22Rv1 (cell line): ENCODE data around the gene CCDC73.
A peak's percentile ranks its signal among the peaks of the same experiment; 100 is the strongest.
"Not testable (repeated sequence)": the region's sequence is repeated elsewhere in the genome, so short reads cannot be mapped to it uniquely, and the experiment has no call there.

Experiments
- H3K27ac ChIP-seq: fragments of 450-650 bp; 2 replicates; pipeline ENCODE4 v1.5.1; 2017
- CTCF ChIP-seq: fragments of 450-650 bp; IDR thresholded peaks from 2 replicates; pipeline ENCODE4 v1.5.1; 2017; ENCODE audit warnings: mild to moderate bottlenecking
- ZFX ChIP-seq: fragments of 450-650 bp; IDR thresholded peaks from 2 replicates; pipeline ENCODE4 v1.6.1; 2017; ENCODE audit warnings: antibody characterized with exemption, borderline replicate concordance

CCDC73 gene

DNA sequence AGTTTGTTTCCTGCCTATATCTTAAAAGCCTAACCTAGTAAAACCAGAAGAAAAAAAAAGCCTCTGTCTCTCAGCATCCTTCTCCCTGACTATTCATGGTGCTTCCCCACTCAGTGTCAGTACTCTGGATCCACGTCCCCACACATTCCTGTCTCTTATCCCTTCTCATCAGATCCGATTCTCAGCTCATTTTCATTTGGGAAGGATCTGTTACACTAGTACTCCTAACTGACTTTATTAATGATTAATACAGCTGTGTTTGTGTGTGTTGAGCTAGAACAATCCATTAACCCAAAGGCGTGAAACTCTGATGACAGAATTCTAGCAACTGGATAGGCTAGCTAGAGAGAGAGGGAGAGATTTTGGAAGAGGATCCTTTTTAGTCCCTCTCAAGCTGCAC lies 36.8 kb upstream of the CCDC73 start:
- peak overlapping the region; percentile 81 for H3K27ac ChIP-seq
- no peak for TF ChIP-seq CTCF
- TF ChIP-seq ZFX, result no peak

DNA sequence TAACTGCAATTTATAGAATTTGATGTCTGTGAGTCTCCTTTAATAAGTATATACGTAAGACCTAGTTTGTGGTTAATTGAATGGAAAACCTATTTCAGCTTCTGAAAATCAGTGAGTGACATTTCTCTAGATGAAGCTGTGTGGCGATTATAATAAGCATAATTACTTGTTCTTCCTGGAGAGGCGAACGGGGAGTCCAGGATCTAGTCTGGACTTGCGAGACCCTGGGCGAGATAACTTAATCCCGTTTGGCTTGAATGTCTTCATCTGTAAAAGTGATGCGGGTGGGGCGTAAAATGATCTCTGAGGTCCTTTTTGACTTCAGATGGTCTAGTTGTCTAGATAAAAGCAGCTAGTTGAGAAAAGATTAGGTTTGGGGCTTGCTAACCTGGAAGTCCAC lies 36.3 kb upstream of the CCDC73 start:
- H3K27ac ChIP-seq, result peak overlapping the region; percentile 81
- no peak for TF ChIP-seq ZFX
- TF ChIP-seq CTCF, result no peak

DNA sequence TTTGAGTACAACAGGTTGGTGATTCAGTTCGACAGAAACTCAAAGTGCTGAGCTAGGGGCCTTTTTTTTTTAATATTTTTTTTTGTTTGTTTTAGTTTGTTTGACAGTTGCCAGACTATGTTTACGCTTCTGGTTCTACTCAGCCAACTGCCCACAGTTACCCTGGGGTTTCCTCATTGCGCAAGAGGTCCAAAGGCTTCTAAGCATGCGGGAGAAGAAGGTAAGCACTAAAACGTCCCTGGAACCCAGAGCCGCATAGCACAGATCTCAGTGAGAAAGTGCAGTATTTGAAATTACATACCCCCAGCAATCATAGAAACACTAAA lies 35.9 kb upstream of the CCDC73 start:
- no peak for TF ChIP-seq ZFX
- peak overlapping the region; percentile 81 for H3K27ac ChIP-seq

- peak within 1 kb of the TSS; percentile 81 for H3K27ac ChIP-seq
- no peak for TF ChIP-seq CTCF
- no peak for TF ChIP-seq ZFX
Measured at GRCh38 chr11:32829680-32830412, 35.4 kb upstream of the CCDC73 start, which contains the start of gene PRRG4. PRRG4 (plus strand) TSS chr11:32829927; CDS start chr11:32830530, 603 bp downstream.

DNA sequence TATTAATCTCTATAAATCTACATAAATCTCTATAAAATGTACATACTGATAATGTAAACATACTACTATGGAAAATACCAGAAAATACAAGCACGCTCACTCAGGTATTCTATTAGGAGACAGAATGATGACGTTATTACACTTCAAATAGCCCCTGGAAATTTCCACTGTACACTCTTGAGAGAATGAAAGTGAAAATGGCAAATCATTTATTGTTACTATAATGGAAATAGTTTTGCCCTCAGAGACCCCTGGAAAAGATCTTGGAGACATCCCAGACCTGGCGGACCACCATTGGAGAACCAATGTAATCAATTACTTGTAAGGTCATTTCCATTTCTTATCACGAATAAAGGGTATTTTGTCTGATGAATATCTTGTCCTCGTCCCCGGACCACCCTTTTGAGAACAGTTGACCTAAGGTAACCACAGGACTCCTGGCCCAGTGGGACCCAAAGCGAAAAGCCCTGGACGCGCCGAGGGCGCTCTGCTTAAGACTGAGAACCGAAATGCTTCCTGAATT lies 34.8 kb upstream of the CCDC73 start:
- TF ChIP-seq CTCF (no peak), ZFX (no peak)
- peak overlapping the region; percentile 81 for H3K27ac ChIP-seq

DNA sequence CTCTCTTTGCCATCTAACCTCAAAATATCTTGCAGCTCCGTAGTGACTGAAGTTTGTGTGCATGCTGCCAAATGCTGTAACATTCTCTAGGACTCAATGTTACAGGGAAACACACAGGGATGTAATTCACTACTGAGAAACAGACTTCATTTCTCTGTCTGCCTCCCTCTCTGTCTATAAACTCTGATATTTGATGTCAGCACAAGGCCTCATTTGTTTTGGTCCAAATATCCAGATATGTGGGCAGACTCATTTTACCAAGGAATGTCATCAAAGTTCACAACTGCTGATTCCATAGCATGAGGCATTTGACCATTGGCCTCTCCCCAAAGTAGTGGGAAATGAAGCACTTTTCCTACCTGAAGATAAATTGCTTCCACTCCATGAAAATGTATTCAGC lies 32.8 kb upstream of the CCDC73 start:
- H3K27ac ChIP-seq, result no peak overlapping the region
- TF ChIP-seq ZFX, result no peak
- TF ChIP-seq CTCF, result no peak

DNA sequence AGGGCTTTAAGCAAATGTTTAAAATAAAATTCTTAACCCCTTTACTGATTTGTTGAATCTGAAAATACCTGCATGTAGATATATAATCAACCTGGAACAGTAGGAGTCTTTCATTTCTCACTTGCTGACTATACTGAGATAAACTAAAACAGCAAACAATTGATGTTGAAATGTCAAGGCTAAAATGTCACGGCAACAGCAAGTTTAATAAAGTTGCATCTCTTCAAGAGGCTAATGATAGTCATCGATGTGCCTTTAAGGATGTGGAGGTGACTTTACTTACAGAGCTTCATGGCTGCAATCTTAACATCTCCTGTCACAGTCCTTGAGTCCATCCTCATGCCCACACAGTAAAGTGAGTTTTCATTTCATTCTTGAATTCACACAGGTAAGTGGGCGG lies 31.7 kb upstream of the CCDC73 start:
- no peak overlapping the region for H3K27ac ChIP-seq
- TF ChIP-seq ZFX, result no peak
- TF ChIP-seq CTCF, result no peak

DNA sequence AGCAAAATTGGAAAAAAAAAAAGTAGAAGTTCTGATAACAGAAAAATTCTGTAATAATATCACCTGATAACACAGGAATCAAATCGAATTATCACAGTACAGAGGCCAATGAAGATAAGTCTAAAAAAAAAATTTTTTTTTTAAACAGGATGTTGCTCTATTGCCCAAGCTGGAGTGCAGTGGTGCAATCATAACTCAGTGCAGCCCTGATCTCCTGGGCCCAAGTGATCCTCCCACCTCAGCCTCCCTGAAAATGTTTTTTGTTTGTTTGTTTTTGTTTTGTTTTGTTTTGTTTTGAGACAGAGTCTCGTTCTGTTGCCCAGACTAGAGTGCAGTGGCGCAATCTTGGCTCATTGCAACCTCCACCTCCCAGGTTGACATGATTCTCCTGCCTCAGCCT lies 29.2 kb upstream of the CCDC73 start:
- H3K27ac ChIP-seq, result not testable (repeated sequence)
